Sigmoid colon (tissue), 7 donors: Measurements from ENCODE around the gene MIGA2. TPM values are rescaled to one million over a fixed set of nuclear protein-coding genes. Genes with fewer than 3 reads are reported as not detected.

Source experiments
- DNase-seq: peaks from one replicate; pipeline ENCODE4 v3.0.0-alpha.2; 2019
- H3K27ac ChIP-seq, 4 donors: fragments of 200-600 bp; sonication (generic); one replicate each; pipeline ENCODE4 v1.5.1; 2016 to 2019; ENCODE audit warnings: mild to moderate bottlenecking in 1 of 4
- H3K27me3 ChIP-seq, 3 donors: fragments of 200-600 bp; sonication (generic); one replicate each; pipeline ENCODE4 v1.5.1; 2019; ENCODE audit warnings: mild to moderate bottlenecking in 1 of 3
- H3K36me3 ChIP-seq, 4 donors: fragments of 200-600 bp; sonication (generic); one replicate each; pipeline ENCODE4 v1.5.1; 2016 to 2019
- H3K4me1 ChIP-seq, 4 donors: fragments of 200-600 bp; sonication (generic); one replicate each; pipeline ENCODE4 v1.5.1; 2017 to 2019
- H3K4me3 ChIP-seq, 4 donors: fragments of 200-600 bp; sonication (generic); one replicate each; pipeline ENCODE4 v1.5.1; 2017 to 2019; ENCODE audit warnings: mild to moderate bottlenecking in 2 of 4, moderate library complexity in 1 of 4
- H3K9me3 ChIP-seq, 4 donors: fragments of 200-600 bp in 3 of 4; sonication (generic) in 3 of 4; one replicate each; pipeline versions ENCODE4 v1.5.1 to v1.6.1; 2013 to 2019
- EP300 ChIP-seq, 4 donors: sonication (generic); formaldehyde crosslinking; IDR thresholded peaks; one replicate each; pipeline ENCODE4 v1.6.1; 2017; ENCODE audit warnings: antibody characterized with exemption in 4 of 4
- POLR2A ChIP-seq, 2 donors: fragments of 450-650 bp; IDR thresholded peaks; one replicate each; pipeline ENCODE4 v1.6.1; 2016; ENCODE audit warnings: antibody characterized with exemption in 2 of 2, mild to moderate bottlenecking in 2 of 2, moderate library complexity in 2 of 2
- POLR2AphosphoS5 ChIP-seq, 4 donors: sonication (generic); formaldehyde crosslinking; IDR thresholded peaks; one replicate each; pipeline ENCODE4 v1.6.1; 2017; ENCODE audit warnings: antibody characterized with exemption in 4 of 4
- WGBS, 2 donors: extraction: QIAGEN DNeasy Blood & Tissue Kit; methylation state at CpG; one replicate each; pipeline ENCODE4 v1.1.7; 2013; 5-methylcytosine and 5-hydroxymethylcytosine counted together
- intact Hi-C: fragments of 100-400 bp; cut with DNase I; formaldehyde crosslinking; loops from one replicate; pipeline ENCODE4 v1.15.1; 2023
- polyA plus RNA-seq, 3 donors: library from polyadenylated mRNA; stranded (reverse); fragments of 200-250 nt; gene quantifications; one replicate each; pipeline ENCODE4 v1.2.3, GENCODE V29; 2013
- total RNA-seq, 4 donors: library from RNA; depleted of rRNA; stranded (reverse); fragments of >200 nt; gene quantifications; one replicate each; pipeline ENCODE4 v1.1.0, GENCODE V29; 2016
- TF ChIP-seq, protein P1 (sequence below), 4 experiments: fragments of 450-650 bp in 3 of 4; fragments of 200-600 bp in 1 of 4; IDR thresholded peaks; one replicate each; pipeline ENCODE4 v1.5.1; 2016 to 2019; ENCODE audit warnings: antibody characterized with exemption in 4 of 4, mild to moderate bottlenecking in 3 of 4, moderate library complexity in 2 of 4
- donor health status: healthy with polysubstance abuse.
- donor health status: Bipolar disorder and iron deficiency.
- donor health status: healthy.

MIGA2 gene
- total and polyA plus RNA-seq, 7 donors, result 8.4 to 44.3 (median 21.4) TPM

DNA sequence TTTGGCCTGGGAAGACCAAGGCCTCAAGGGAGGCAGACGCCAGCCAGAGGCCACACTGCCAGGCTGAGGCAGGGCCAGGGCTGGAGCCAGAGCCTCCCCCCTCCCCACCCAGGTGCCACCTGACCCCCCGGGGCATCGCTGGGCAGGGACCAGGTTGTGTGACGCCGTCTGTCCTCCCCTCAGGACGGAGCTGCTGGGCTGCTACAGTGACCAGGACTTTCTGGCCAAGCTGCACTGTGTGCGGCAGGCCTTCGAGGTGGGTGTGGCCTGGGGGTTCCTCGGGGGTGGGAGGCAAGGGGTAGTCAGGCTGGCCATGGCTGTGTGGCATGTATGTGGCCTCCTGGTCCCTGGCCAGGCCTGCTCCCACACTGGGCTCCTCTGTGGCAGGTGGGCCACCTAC is 26.6 kb downstream of the MIGA2 start:
- Histone ChIP-seq H3K27ac (no peak overlapping the region), H3K4me3 (no peak overlapping the region), H3K27me3 (no peaks in the 10 kb centered on the region), H3K9me3 (no peaks in the 10 kb centered on the region), H3K36me3 (peaks cover 18 to 93% (median 57%) of the 10 kb centered on the region in 4 donors), H3K4me1 (no peaks in the 10 kb centered on the region)
- WGBS, 2 donors, result 90 to 93% methylated on average over 9 of the region's 9 CpGs
- intact Hi-C loops, result no loop called here
- no peak for DNase-seq
- TF ChIP-seq POLR2A (IDR thresholded peaks at IDR 0.05), result no peak
- no peak for TF ChIP-seq EP300 (IDR thresholded peaks at IDR 0.05)
- TF ChIP-seq, protein P1, sequence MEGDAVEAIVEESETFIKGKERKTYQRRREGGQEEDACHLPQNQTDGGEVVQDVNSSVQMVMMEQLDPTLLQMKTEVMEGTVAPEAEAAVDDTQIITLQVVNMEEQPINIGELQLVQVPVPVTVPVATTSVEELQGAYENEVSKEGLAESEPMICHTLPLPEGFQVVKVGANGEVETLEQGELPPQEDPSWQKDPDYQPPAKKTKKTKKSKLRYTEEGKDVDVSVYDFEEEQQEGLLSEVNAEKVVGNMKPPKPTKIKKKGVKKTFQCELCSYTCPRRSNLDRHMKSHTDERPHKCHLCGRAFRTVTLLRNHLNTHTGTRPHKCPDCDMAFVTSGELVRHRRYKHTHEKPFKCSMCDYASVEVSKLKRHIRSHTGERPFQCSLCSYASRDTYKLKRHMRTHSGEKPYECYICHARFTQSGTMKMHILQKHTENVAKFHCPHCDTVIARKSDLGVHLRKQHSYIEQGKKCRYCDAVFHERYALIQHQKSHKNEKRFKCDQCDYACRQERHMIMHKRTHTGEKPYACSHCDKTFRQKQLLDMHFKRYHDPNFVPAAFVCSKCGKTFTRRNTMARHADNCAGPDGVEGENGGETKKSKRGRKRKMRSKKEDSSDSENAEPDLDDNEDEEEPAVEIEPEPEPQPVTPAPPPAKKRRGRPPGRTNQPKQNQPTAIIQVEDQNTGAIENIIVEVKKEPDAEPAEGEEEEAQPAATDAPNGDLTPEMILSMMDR (IDR thresholded peaks at IDR 0.05), result no peak
- TF ChIP-seq POLR2AphosphoS5 (IDR thresholded peaks at IDR 0.05), result no peak

DNA sequence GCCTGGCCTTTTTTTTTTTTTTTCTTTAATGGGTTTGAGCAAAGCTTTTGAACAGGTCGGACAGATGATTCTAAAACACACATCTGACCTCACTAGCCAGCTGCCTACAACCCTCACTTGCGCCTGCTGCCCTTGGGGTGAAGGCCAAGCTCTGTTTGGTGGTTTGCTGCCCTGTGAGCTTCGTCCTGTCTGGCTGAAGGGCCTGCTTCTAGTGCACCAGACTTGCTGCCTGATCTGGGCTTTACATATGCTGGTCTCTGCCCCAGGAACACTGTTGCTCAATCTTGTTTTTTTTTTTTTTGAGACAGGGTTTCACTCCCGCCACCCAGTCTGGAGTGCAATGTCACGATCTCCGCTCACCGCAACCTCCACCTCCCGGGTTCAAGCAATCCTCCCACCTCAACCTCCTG is 28.1 kb downstream of the MIGA2 start:
- Histone ChIP-seq H3K4me3 (no peak overlapping the region), H3K36me3 (peaks cover 20 to 93% (median 60%) of the 10 kb centered on the region in 4 donors), H3K9me3 (no peaks in the 10 kb centered on the region), H3K27ac (no peak overlapping the region), H3K27me3 (no peaks in the 10 kb centered on the region), H3K4me1 (no peaks in the 10 kb centered on the region)
- TF ChIP-seq POLR2A (IDR thresholded peaks at IDR 0.05) (no peak), EP300 (IDR thresholded peaks at IDR 0.05) (no peak), POLR2AphosphoS5 (IDR thresholded peaks at IDR 0.05) (no peak)
- TF ChIP-seq, protein P1 (IDR thresholded peaks at IDR 0.05), result no peak
- WGBS, 2 donors, result 95 to 96% methylated on average over 8 of the region's 8 CpGs
- DNase-seq, result no peak
- intact Hi-C loops, result no loop called here

- H3K4me1 ChIP-seq, result no peaks in the 10 kb centered on the region
- TF ChIP-seq EP300 (IDR thresholded peaks at IDR 0.05) (no peak), POLR2AphosphoS5 (IDR thresholded peaks at IDR 0.05) (no peak), POLR2A (IDR thresholded peaks at IDR 0.05) (no peak)
- TF ChIP-seq, protein P1 (IDR thresholded peaks at IDR 0.05), result no peak
- 93 to 94% methylated on average over 19 of the region's 19 CpGs for WGBS, 2 donors
- no peaks in the 10 kb centered on the region for H3K9me3 ChIP-seq
- intact Hi-C loops, result no loop called here
- H3K4me3 ChIP-seq, result no peak overlapping the region
- peaks cover 9 to 77% (median 38%) of the 10 kb centered on the region in 4 donors for H3K36me3 ChIP-seq
- H3K27ac ChIP-seq, result no peak overlapping the region
- no peak for DNase-seq
- H3K27me3 ChIP-seq, result no peaks in the 10 kb centered on the region
These were observed 31.7 kb downstream of the MIGA2 start for GRCh38 chr9:129068110-129068509.

- 62 to 81% methylated on average over 31 of the region's 31 CpGs for WGBS, 2 donors
- H3K36me3 ChIP-seq, result peaks cover 9 to 66% (median 29%) of the 10 kb centered on the region in 4 donors
- no peak overlapping the region for H3K4me3 ChIP-seq
- peak; percentile 73 for DNase-seq
- intact Hi-C loops, result no loop called here
- H3K27me3 ChIP-seq, result no peaks in the 10 kb centered on the region
- no peaks in the 10 kb centered on the region for H3K9me3 ChIP-seq
- H3K4me1 ChIP-seq, result no peaks in the 10 kb centered on the region
- no peak for TF ChIP-seq POLR2A (IDR thresholded peaks at IDR 0.05)
- no peak for TF ChIP-seq POLR2AphosphoS5 (IDR thresholded peaks at IDR 0.05)
- TF ChIP-seq, protein P1 (IDR thresholded peaks at IDR 0.05), result no peak
- no peak for TF ChIP-seq EP300 (IDR thresholded peaks at IDR 0.05)
- no peak overlapping the region for H3K27ac ChIP-seq
These were observed 32.8 kb downstream of the MIGA2 start for GRCh38 chr9:129068990-129069861.
